A549 treated with dexamethasone at 1 μM for 4 hours (cell line): ENCODE measurements around the gene BAIAP3. TPM values are rescaled to one million over a fixed set of nuclear protein-coding genes. Genes with fewer than 3 reads are reported as not detected.

Experiments used
- total RNA-seq: library from RNA; stranded (reverse); fragments of 200-300 nt; extraction: Qiagen RNA extraction; gene quantifications from 5 replicates; pipeline ENCODE4 v1.2.3, GENCODE V29; 2022

The BAIAP3 gene
- 0.39 to 1.1 TPM (median 0.97 TPM) in 5 replicates for total RNA-seq

GRCh38 chr16:1333149-1333812 is at the start of gene BAIAP3:
Gene BAIAP3 (plus strand): TSS chr16:1333645. CDS start chr16:1338550, 4,905 bp downstream.

DNA sequence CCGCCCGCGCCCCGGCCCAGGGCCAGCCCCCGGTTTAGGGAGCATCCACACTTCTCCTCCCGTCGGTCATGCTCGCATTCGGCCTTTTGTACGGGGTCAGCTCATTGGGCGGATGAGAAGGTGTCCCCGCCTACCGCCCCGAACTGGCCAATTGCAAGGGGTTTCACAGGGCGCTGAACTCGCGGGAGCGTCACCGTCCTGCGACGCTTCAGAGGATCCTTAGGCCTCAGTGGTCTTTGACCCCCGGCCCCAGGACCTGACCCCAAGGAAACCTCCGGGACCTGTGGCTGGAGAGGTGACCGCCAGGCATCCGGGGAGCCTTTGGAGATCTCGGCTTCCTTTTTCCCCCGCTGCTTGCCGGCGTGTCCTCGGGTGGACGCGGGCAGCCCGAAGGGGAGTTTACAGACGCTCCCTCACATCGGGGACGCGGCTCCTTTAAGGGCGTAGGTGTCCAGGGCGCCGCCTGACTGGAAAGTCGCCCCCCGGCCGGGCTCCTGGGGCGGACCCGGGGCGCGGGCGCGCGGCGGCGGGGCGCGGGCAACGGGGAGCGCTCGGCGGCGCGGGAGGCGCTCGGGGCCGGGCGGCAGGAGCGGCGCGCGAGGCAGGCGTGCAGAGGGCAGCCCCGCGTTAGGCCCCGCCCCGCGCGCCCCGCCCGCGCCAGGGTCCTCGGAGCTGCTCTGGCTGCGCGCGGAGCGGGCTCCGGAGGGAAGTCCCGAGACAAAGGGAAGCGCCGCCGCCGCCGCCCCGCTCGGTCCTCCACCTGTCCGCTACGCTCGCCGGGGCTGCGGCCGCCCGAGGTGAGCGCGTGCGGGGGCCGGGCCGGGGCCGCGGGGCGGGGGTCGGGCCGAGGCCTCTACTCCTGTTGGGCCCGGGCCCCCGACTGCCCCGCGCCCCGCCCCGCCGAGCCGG is 24.2 kb upstream of the BAIAP3 start, which contains the start of gene UBE2I:
TSS of gene UBE2I (plus strand) at position 660 of the 909 bp plus-strand sequence. CDS start 4,395 bp downstream, outside the sequence.

GRCh38 chr16:1351582-1352362 is 18.3 kb downstream of the BAIAP3 start, which contains the start of the genes GNPTG and TSR3:
Gene GNPTG (plus strand): TSS chr16:1351931. CDS start chr16:1351966, 35 bp downstream.
Gene TSR3 (minus strand): TSS chr16:1351878. CDS start chr16:1351804, 74 bp downstream.

Other genes starting within 250 kb of the BAIAP3 start
- 0.05 TPM in 1 of 5 replicates, not detected in the others for gene C1QTNF8, start 237.4 kb upstream of the BAIAP3 start, total RNA-seq
- gene CACNA1H, start 180.5 kb upstream of the BAIAP3 start, total RNA-seq: 9.5 to 19.7 TPM (median 17.4 TPM) in 5 replicates
- gene TPSG1, start 108.4 kb upstream of the BAIAP3 start, total RNA-seq: 0.08 to 0.09 TPM in 2 of 5 replicates, not detected in the others
- 0.12 TPM in 1 of 5 replicates, not detected in the others for gene TPSB2, start 103.5 kb upstream of the BAIAP3 start, total RNA-seq
- 0.11 to 0.27 TPM (median 0.13 TPM) in 3 of 5 replicates, not detected in the others for gene TPSAB1, start 92.9 kb upstream of the BAIAP3 start, total RNA-seq
- not detected in 5 replicates for gene TPSD1, start 77.6 kb upstream of the BAIAP3 start, total RNA-seq
- gene UBE2I, start 24.0 kb upstream of the BAIAP3 start, total RNA-seq: 161 to 189 TPM (median 172 TPM) in 5 replicates
- 57.0 to 92.2 TPM (median 86.4 TPM) in 5 replicates for gene TSR3, start 18.2 kb downstream of the BAIAP3 start, total RNA-seq
- 22.2 to 36.5 TPM (median 32.1 TPM) in 5 replicates for gene GNPTG, start 18.3 kb downstream of the BAIAP3 start, total RNA-seq
- 17.3 to 29.2 TPM (median 26.5 TPM) in 5 replicates for gene UNKL, start 81.1 kb downstream of the BAIAP3 start, total RNA-seq
- gene UQCC4, start 87.1 kb downstream of the BAIAP3 start, total RNA-seq: 33.1 to 35.0 TPM (median 33.9 TPM) in 5 replicates
- gene PERCC1, start 97.4 kb downstream of the BAIAP3 start, total RNA-seq: not detected in 5 replicates
- 0.07 to 0.34 TPM (median 0.11 TPM) in 5 replicates for gene CCDC154, start 110.9 kb downstream of the BAIAP3 start, total RNA-seq
- 41.1 to 73.1 TPM (median 66.8 TPM) in 5 replicates for gene CLCN7, start 141.4 kb downstream of the BAIAP3 start, total RNA-seq
- gene PTX4, start 155.3 kb downstream of the BAIAP3 start, total RNA-seq: not detected in 5 replicates
- gene TELO2, start 159.7 kb downstream of the BAIAP3 start, total RNA-seq: 22.4 to 37.9 TPM (median 33.0 TPM) in 5 replicates
- gene TMEM204, start 200.0 kb downstream of the BAIAP3 start, total RNA-seq: 0.07 to 0.17 TPM (median 0.11 TPM) in 5 replicates